PC-9 (cell line): ENCODE results near the gene PIKFYVE. TPM values are rescaled to one million over a fixed set of nuclear protein-coding genes. Genes with fewer than 3 reads are reported as not detected.

ENCODE experiments used
- BruUV-seq: library from RNA; stranded (reverse); fragments of 400-500 nt; replicated peaks from 2 replicates; lab custom pipeline; 2021; lab: Mats Ljungman, UMichigan
- CTCF ChIA-PET: fragments of 300-600 bp; sonication (Branson Sonifier 250); formaldehyde crosslinking; loops from one replicate; lab custom pipeline; 2022; ENCODE audit warnings: antibody characterized with exemption; lab: Charles Lee
- POLR2A ChIA-PET: fragments of 300-600 bp; sonication (Branson Sonifier 250); formaldehyde crosslinking; loops from one replicate; lab custom pipeline; 2022; ENCODE audit warnings: antibody characterized with exemption; ENCODE audit not compliant: unreplicated experiment; lab: Charles Lee
- DNase-seq, 2 experiments: peaks; one replicate each; pipeline versions ENCODE4 v3.0.0 to v3.0.0-alpha.2; 2015 to 2022; ENCODE audit warnings: mixed read lengths in 1 of 2
- H2AFZ ChIP-seq: fragments of 200-600 bp; sonication (generic); 2 replicates; pipeline ENCODE4 v1.8.1; 2017; ENCODE audit warnings: antibody characterized with exemption
- H3F3A ChIP-seq: fragments of 200-600 bp; sonication (generic); 2 replicates; pipeline ENCODE4 v1.8.1; 2017; ENCODE audit warnings: antibody characterized with exemption, mild to moderate bottlenecking, low read depth; ENCODE audit not compliant: insufficient read depth
- H3K27ac ChIP-seq: fragments of 200-600 bp; sonication (generic); 2 replicates; pipeline ENCODE4 v1.6.1; 2016; ENCODE audit warnings: mixed run types
- H3K27me3 ChIP-seq: fragments of 200-600 bp; sonication (generic); 2 replicates; pipeline ENCODE4 v1.6.1; 2016; ENCODE audit warnings: low read depth, mixed run types; ENCODE audit not compliant: insufficient read depth
- H3K36me3 ChIP-seq: fragments of 200-600 bp; sonication (generic); 2 replicates; pipeline ENCODE4 v1.6.1; 2016; ENCODE audit warnings: low read depth, mixed run types
- H3K4me1 ChIP-seq: fragments of 200-600 bp; sonication (generic); replicated peaks from 2 replicates; pipeline ENCODE4 v1.6.1; 2016; ENCODE audit warnings: mixed run types; ENCODE audit not compliant: insufficient read depth
- H3K4me2 ChIP-seq: fragments of 200-600 bp; sonication (generic); 2 replicates; pipeline ENCODE4 v1.6.1; 2017; ENCODE audit warnings: mixed run types
- H3K4me3 ChIP-seq: fragments of 200-600 bp; sonication (generic); 2 replicates; pipeline ENCODE4 v1.6.1; 2016; ENCODE audit warnings: mixed run types
- H3K79me2 ChIP-seq: fragments of 200-600 bp; sonication (generic); 2 replicates; pipeline ENCODE4 v1.6.1; 2017; ENCODE audit warnings: low read depth, mixed run types
- H3K9me2 ChIP-seq: fragments of 200-600 bp; sonication (generic); 2 replicates; pipeline ENCODE4 v1.8.1; 2017; ENCODE audit warnings: mild to moderate bottlenecking; ENCODE audit not compliant: insufficient read depth
- H3K9me3 ChIP-seq: fragments of 200-600 bp; sonication (generic); 2 replicates; pipeline ENCODE4 v1.8.1; 2016; ENCODE audit warnings: low read depth; ENCODE audit not compliant: insufficient read depth
- H4K20me1 ChIP-seq: fragments of 200-600 bp; sonication (generic); 2 replicates; pipeline ENCODE4 v1.8.1; 2017; ENCODE audit not compliant: insufficient read depth
- EZH2 ChIP-seq: fragments of 200-600 bp; sonication (generic); IDR thresholded peaks from 2 replicates; pipeline ENCODE4 v1.8.0; 2017; ENCODE audit warnings: antibody characterized with exemption, low read depth
- intact Hi-C: fragments of 100-400 bp; cut with micrococcal nuclease; formaldehyde crosslinking; loops from one replicate; pipeline ENCODE4 v1.10.0; 2022; ENCODE audit not compliant: unreplicated experiment
- total RNA-seq: library from RNA; stranded (reverse); gene quantifications from 2 replicates; pipeline ENCODE4 v1.2.3, GENCODE V29; 2021
- TF ChIP-seq, protein P1 (sequence below): fragments of 200-600 bp; sonication (generic); conservative IDR thresholded peaks from 2 replicates; pipeline ENCODE4 v1.6.1; 2017; ENCODE audit warnings: mixed run types, antibody characterized with exemption, mild to moderate bottlenecking, moderate library complexity

PIKFYVE gene
- total RNA-seq, 1 experiment from 2014 or later, result 14.6 TPM

DNA sequence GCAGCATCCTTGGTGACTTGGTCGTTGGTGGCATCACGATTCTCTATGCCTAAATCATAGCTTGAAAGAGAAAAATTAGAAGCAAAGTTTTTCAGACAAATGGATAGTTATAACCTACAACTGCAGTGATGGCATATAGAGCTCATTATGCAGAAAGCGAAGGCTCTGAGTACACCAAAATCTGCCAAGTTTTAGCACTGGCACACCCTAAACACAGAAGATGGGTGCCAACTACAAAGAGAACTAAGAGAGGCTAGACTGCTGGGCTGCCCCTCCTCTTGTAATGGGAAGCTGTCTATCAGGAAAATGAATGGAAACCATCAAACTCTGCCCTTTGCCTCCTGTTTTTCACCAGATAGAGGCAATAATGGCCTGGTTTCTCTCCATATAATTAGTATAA is 17.5 kb upstream of the PIKFYVE start:
- ChIA-PET POLR2A (no interaction called here), CTCF (no interaction called here)
- Histone ChIP-seq H3K4me1 (peaks cover 87% of the 10 kb centered on the region), H3K36me3 (peaks cover 71% of the 10 kb centered on the region), H3K4me2 (no peak overlapping the region), H3K9me2 (no peaks in the 10 kb centered on the region), H4K20me1 (no peaks in the 10 kb centered on the region), H3K9me3 (no peaks in the 10 kb centered on the region), H3F3A (peaks cover 18% of the 10 kb centered on the region; the same call in 1 of the 2 replicates), H3K27me3 (no peaks in the 10 kb centered on the region), H2AFZ (no peak overlapping the region), H3K4me3 (no peak overlapping the region), H3K27ac (no peak overlapping the region), H3K79me2 (peaks cover 58% of the 10 kb centered on the region)
- TF ChIP-seq, protein P1, sequence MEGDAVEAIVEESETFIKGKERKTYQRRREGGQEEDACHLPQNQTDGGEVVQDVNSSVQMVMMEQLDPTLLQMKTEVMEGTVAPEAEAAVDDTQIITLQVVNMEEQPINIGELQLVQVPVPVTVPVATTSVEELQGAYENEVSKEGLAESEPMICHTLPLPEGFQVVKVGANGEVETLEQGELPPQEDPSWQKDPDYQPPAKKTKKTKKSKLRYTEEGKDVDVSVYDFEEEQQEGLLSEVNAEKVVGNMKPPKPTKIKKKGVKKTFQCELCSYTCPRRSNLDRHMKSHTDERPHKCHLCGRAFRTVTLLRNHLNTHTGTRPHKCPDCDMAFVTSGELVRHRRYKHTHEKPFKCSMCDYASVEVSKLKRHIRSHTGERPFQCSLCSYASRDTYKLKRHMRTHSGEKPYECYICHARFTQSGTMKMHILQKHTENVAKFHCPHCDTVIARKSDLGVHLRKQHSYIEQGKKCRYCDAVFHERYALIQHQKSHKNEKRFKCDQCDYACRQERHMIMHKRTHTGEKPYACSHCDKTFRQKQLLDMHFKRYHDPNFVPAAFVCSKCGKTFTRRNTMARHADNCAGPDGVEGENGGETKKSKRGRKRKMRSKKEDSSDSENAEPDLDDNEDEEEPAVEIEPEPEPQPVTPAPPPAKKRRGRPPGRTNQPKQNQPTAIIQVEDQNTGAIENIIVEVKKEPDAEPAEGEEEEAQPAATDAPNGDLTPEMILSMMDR, result no peak
- TF ChIP-seq EZH2, result no peak
- intact Hi-C loops, result no loop called here
- BruUV-seq, result no TSS peak
- DNase-seq, result no peak

DNA sequence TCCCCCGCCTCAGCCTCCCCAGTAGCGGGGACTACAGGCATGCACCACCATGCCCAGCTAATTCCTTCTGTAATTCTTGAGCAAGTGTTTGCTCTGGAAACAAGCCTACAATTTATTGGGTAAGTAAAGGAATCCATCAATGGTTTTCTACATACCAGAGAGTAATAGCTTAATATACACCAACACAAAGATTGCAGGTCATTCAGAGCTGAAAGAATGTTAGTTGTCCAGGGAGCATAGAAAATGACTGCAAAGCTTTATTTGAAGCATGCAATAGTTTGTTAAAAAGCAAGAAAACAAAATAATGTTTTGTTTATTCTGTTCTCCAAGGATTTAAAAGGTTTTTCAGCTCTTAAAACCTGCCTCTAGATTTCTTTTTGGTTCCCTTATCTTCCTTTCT is 16.8 kb upstream of the PIKFYVE start:
- peaks cover 21% of the 10 kb centered on the region; the same call in 1 of the 2 replicates for H3F3A ChIP-seq
- no peaks in the 10 kb centered on the region for H3K27me3 ChIP-seq
- H3K36me3 ChIP-seq, result peaks cover 69% of the 10 kb centered on the region
- BruUV-seq, result no TSS peak
- peak overlapping the region; percentile 23; the same call in 1 of the 2 replicates for H3K4me3 ChIP-seq
- H3K4me2 ChIP-seq, result peak overlapping the region; percentile 88
- H4K20me1 ChIP-seq, result no peaks in the 10 kb centered on the region
- H3K27ac ChIP-seq, result peak overlapping the region; percentile 95; the same call in 1 of the 2 replicates
- CTCF ChIA-PET, result no interaction called here
- H3K9me3 ChIP-seq, result no peaks in the 10 kb centered on the region
- TF ChIP-seq, protein P1, result no peak
- no peak for TF ChIP-seq EZH2
- intact Hi-C loops, result no loop called here
- H3K4me1 ChIP-seq, result peaks cover 80% of the 10 kb centered on the region
- H3K9me2 ChIP-seq, result no peaks in the 10 kb centered on the region
- H2AFZ ChIP-seq, result no peak overlapping the region
- POLR2A ChIA-PET, result no interaction called here
- DNase-seq, result no peak
- H3K79me2 ChIP-seq, result peaks cover 60% of the 10 kb centered on the region

DNA sequence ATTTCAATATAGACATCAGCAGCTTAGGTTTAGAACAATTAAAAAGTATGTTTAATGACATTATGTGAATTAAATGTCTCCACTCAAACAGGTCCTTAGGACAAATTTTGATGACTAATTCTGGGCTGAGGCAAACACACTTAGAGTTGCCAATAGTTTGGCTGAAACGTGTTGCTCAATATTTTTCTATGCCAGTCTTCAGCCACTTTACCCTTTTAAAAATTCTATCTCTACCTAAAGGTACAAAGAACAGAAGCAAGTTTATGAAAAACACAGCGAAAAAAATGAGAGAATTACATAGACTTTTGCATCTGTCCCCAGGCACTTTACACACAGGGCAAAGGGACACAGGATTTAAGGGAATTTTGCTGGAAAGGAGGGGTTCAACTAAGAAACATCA is 15.7 kb upstream of the PIKFYVE start:
- Histone ChIP-seq H3K4me1 (peaks cover 69% of the 10 kb centered on the region), H2AFZ (no peak overlapping the region), H3F3A (peaks cover 27% of the 10 kb centered on the region), H3K27ac (peak overlapping the region; percentile 95), H3K27me3 (no peaks in the 10 kb centered on the region), H3K9me2 (no peaks in the 10 kb centered on the region), H3K4me3 (peak overlapping the region; percentile 84), H3K79me2 (peaks cover 64% of the 10 kb centered on the region), H3K4me2 (peak overlapping the region; percentile 88), H3K9me3 (no peaks in the 10 kb centered on the region), H3K36me3 (peaks cover 67% of the 10 kb centered on the region), H4K20me1 (no peaks in the 10 kb centered on the region)
- ChIA-PET CTCF (interaction anchor here (0.6 to 0.7 kb wide), 2 partner anchors 94 to 539 kb away, joined by 3 to 11 read pairs; partner anchors contain the start of gene CCNYL1), POLR2A (no interaction called here)
- BruUV-seq, result no TSS peak
- DNase-seq, result peak in 1 of 2 experiments; percentile 68
- intact Hi-C loops, result loop anchor here (10.0 kb wide), 1 partner anchor 506 kb away; no protein-coding TSS in a partner anchor
- TF ChIP-seq, protein P1, result no peak
- TF ChIP-seq EZH2, result no peak
